WTC11 (cell line): ENCODE measurements around the gene GLIPR1. TPM values are rescaled to one million over a fixed set of nuclear protein-coding genes. Genes with fewer than 3 reads are reported as not detected.

Experiments
- ATAC-seq: fragments of 200-7000 bp; cut with Tn5 transposase; 2 replicates; pipeline ENCODE4 v1.10.0; 2021; ENCODE audit warnings: mild to moderate bottlenecking, moderate library complexity
- CTCF ChIA-PET: fragments of 300-600 bp; sonication (Branson Sonifier 250); formaldehyde crosslinking; loops from one replicate; lab custom pipeline; 2021; ENCODE audit warnings: antibody characterized with exemption; lab: Charles Lee
- POLR2A ChIA-PET: fragments of 350-600 bp; sonication (Branson Sonifier 250); formaldehyde crosslinking; loops from one replicate; lab custom pipeline; 2021; ENCODE audit warnings: antibody characterized with exemption; lab: Charles Lee
- DNase-seq: peaks from one replicate; pipeline ENCODE4 v3.0.0; 2021; ENCODE audit warnings: low spot score
- H3K27ac Mint-ChIP-seq: 2 replicates; pipeline ENCODE4 v1.8.0; 2021; ENCODE audit warnings: mixed read lengths
- H3K27me3 Mint-ChIP-seq: 2 replicates; pipeline ENCODE4 v1.8.0; 2021; ENCODE audit warnings: low read depth, mild to moderate bottlenecking, moderate library complexity, mixed read lengths
- H3K36me3 Mint-ChIP-seq: 2 replicates; pipeline ENCODE4 v1.8.0; 2021; ENCODE audit warnings: mixed read lengths
- H3K4me1 Mint-ChIP-seq: 2 replicates; pipeline ENCODE4 v1.8.0; 2022; ENCODE audit warnings: mixed read lengths
- H3K4me3 Mint-ChIP-seq: 2 replicates; pipeline ENCODE4 v1.8.0; 2021; ENCODE audit warnings: mild to moderate bottlenecking, moderate library complexity, mixed read lengths
- H3K9me3 Mint-ChIP-seq: 2 replicates; pipeline ENCODE4 v1.8.0; 2021; ENCODE audit warnings: mixed read lengths
- ATF3 ChIP-seq: sonication (generic); formaldehyde crosslinking; conservative IDR thresholded peaks from 2 replicates; pipeline ENCODE4 v1.8.1; 2022; ENCODE audit warnings: mild to moderate bottlenecking, missing genetic modification reagents
- CBFB ChIP-seq: sonication (generic); formaldehyde crosslinking; IDR thresholded peaks from 2 replicates; pipeline ENCODE4 v1.8.1; 2022; ENCODE audit warnings: mild to moderate bottlenecking, low read depth, missing genetic modification reagents
- E2F1 ChIP-seq: sonication (generic); formaldehyde crosslinking; IDR thresholded peaks from 2 replicates; pipeline ENCODE4 v1.8.0; 2022; ENCODE audit warnings: mild to moderate bottlenecking, missing genetic modification reagents
- ELF4 ChIP-seq: sonication (generic); formaldehyde crosslinking; IDR thresholded peaks from 2 replicates; pipeline ENCODE4 v1.8.1; 2022; ENCODE audit warnings: low read depth, mild to moderate bottlenecking, moderate library complexity, missing genetic modification reagents
- ESRRA ChIP-seq: sonication (generic); formaldehyde crosslinking; IDR thresholded peaks from 2 replicates; pipeline ENCODE4 v1.8.1; 2022; ENCODE audit warnings: mild to moderate bottlenecking, missing genetic modification reagents, borderline replicate concordance
- ETV6 ChIP-seq: sonication (generic); formaldehyde crosslinking; IDR thresholded peaks from 2 replicates; pipeline ENCODE4 v1.8.1; 2022; ENCODE audit warnings: mild to moderate bottlenecking, missing genetic modification reagents
- FOXK1 ChIP-seq: sonication (generic); formaldehyde crosslinking; IDR thresholded peaks from 2 replicates; pipeline ENCODE4 v1.8.0; 2022; ENCODE audit warnings: mild to moderate bottlenecking, moderate library complexity, missing genetic modification reagents
- FOXP1 ChIP-seq: sonication (generic); formaldehyde crosslinking; IDR thresholded peaks from 2 replicates; pipeline ENCODE4 v1.8.0; 2022; ENCODE audit warnings: missing genetic modification reagents, mild to moderate bottlenecking, moderate library complexity, borderline replicate concordance
- FOXP4 ChIP-seq: sonication (generic); formaldehyde crosslinking; IDR thresholded peaks from 2 replicates; pipeline ENCODE4 v1.8.0; 2022; ENCODE audit warnings: mild to moderate bottlenecking, missing genetic modification reagents
- GABPB1 ChIP-seq: sonication (generic); formaldehyde crosslinking; IDR thresholded peaks from 2 replicates; pipeline ENCODE4 v1.8.1; 2023; ENCODE audit warnings: mild to moderate bottlenecking, missing genetic modification reagents
- HMGA2 ChIP-seq: fragments of 250-450 bp; sonication (Bioruptor Pico); IDR thresholded peaks from 2 replicates; pipeline ENCODE4 v1.4.0; 2021; ENCODE audit warnings: mild to moderate bottlenecking, moderate library complexity
- HMGXB4 ChIP-seq: sonication (generic); formaldehyde crosslinking; IDR thresholded peaks from 2 replicates; pipeline ENCODE4 v1.8.1; 2023; ENCODE audit warnings: mild to moderate bottlenecking, moderate library complexity, missing genetic modification reagents
- IRF2 ChIP-seq: sonication (generic); formaldehyde crosslinking; IDR thresholded peaks from 2 replicates; pipeline ENCODE4 v1.8.0; 2022; ENCODE audit warnings: low read depth, missing genetic modification reagents, borderline replicate concordance
- KAT7 ChIP-seq: sonication (generic); formaldehyde crosslinking; IDR thresholded peaks from 2 replicates; pipeline ENCODE4 v1.8.1; 2023; ENCODE audit warnings: missing genetic modification reagents, mild to moderate bottlenecking, borderline replicate concordance
- NFE2L1 ChIP-seq: sonication (generic); formaldehyde crosslinking; IDR thresholded peaks from 2 replicates; pipeline ENCODE4 v1.8.1; 2023; ENCODE audit warnings: missing genetic modification reagents
- OVOL2 ChIP-seq: fragments of 250-450 bp; sonication (Bioruptor Pico); IDR thresholded peaks from 2 replicates; pipeline ENCODE4 v1.9.0; 2021; ENCODE audit warnings: mild to moderate bottlenecking, borderline replicate concordance
- PRRX2 ChIP-seq: fragments of 250-450 bp; sonication (Bioruptor Pico); IDR thresholded peaks from 2 replicates; pipeline ENCODE4 v1.8.0; 2021; ENCODE audit warnings: mild to moderate bottlenecking
- TCF7 ChIP-seq: sonication (generic); formaldehyde crosslinking; IDR thresholded peaks from 2 replicates; pipeline ENCODE4 v1.8.0; 2022; ENCODE audit warnings: mild to moderate bottlenecking, low read depth, missing genetic modification reagents, moderate library complexity
- ZNF121 ChIP-seq: sonication (generic); formaldehyde crosslinking; IDR thresholded peaks from 2 replicates; pipeline ENCODE4 v1.8.0; 2023; ENCODE audit warnings: missing genetic modification reagents
- ZNF512 ChIP-seq: sonication (generic); formaldehyde crosslinking; IDR thresholded peaks from 2 replicates; pipeline ENCODE4 v1.8.1; 2022; ENCODE audit warnings: missing genetic modification reagents, borderline replicate concordance
- total RNA-seq: library from RNA; stranded (reverse); gene quantifications from 3 replicates; pipeline ENCODE4 v1.2.3, GENCODE V29; 2021
- TF ChIP-seq, protein P1 (sequence below): sonication (generic); formaldehyde crosslinking; IDR thresholded peaks from 2 replicates; pipeline ENCODE4 v1.8.0; 2022; ENCODE audit warnings: mild to moderate bottlenecking, missing genetic modification reagents
- TF ChIP-seq, protein P2 (sequence below): sonication (generic); formaldehyde crosslinking; IDR thresholded peaks from 2 replicates; pipeline ENCODE4 v1.8.1; 2023; ENCODE audit warnings: mild to moderate bottlenecking, missing genetic modification reagents, moderate library complexity
- TF ChIP-seq, protein P3 (sequence below): fragments of 250-450 bp; sonication (Bioruptor Pico); IDR thresholded peaks from 2 replicates; pipeline ENCODE4 v1.9.0; 2021; ENCODE audit warnings: mild to moderate bottlenecking

GLIPR1 gene
- total RNA-seq, 1 experiment from 2014 or later = 0.28 TPM

DNA sequence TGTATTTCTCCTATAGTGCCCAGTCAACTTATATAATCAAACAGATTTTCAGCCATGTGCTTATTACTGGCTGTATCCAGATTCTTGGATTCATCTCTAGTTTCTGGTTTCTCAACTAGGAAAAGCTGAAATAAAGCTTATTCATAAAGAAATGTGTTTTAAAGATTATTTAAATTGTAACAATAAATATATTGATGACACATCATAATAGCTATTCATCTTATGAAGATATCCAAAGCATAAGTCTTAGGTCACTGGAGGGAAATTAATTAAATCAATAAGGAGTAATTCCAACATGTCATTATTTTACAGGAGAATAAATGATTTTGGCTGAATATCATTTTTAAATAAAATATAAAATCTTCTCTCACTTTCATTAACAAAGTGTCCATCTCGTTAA, 63.0 kb downstream of the GLIPR1 start:
- no peak for TF ChIP-seq ZNF512 (CRISPR knock-in tag)
- TF ChIP-seq, protein P1, sequence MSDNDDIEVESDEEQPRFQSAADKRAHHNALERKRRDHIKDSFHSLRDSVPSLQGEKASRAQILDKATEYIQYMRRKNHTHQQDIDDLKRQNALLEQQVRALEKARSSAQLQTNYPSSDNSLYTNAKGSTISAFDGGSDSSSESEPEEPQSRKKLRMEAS (CRISPR knock-in tag) = no peak
- TF ChIP-seq KAT7 = no peak
- TF ChIP-seq CBFB (CRISPR knock-in tag) = no peak
- no peak for TF ChIP-seq ELF4 (CRISPR knock-in tag)
- no peak for TF ChIP-seq ESRRA
- no peak for TF ChIP-seq PRRX2 (CRISPR knock-in tag)
- no peak for TF ChIP-seq ETV6
- TF ChIP-seq TCF7 = no peak
- TF ChIP-seq FOXP4 = no peak
- no peak for TF ChIP-seq NFE2L1
- TF ChIP-seq ZNF121 (CRISPR knock-in tag) = no peak
- no peak for TF ChIP-seq IRF2 (CRISPR knock-in tag)
- no peak for TF ChIP-seq FOXK1
- TF ChIP-seq GABPB1 = no peak
- no peak for TF ChIP-seq OVOL2 (CRISPR knock-in tag)
- TF ChIP-seq HMGA2 (CRISPR knock-in tag) = no peak
- TF ChIP-seq, protein P2, sequence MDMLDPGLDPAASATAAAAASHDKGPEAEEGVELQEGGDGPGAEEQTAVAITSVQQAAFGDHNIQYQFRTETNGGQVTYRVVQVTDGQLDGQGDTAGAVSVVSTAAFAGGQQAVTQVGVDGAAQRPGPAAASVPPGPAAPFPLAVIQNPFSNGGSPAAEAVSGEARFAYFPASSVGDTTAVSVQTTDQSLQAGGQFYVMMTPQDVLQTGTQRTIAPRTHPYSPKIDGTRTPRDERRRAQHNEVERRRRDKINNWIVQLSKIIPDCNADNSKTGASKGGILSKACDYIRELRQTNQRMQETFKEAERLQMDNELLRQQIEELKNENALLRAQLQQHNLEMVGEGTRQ (CRISPR knock-in tag) = no peak
- Mint-ChIP-seq H3K4me3 (no peak overlapping the region), H3K27ac (no peak overlapping the region), H3K9me3 (no peaks in the 10 kb centered on the region), H3K36me3 (no peaks in the 10 kb centered on the region), H3K27me3 (no peaks in the 10 kb centered on the region), H3K4me1 (peaks cover 17% of the 10 kb centered on the region)
- ATAC-seq (no peak), DNase-seq (no peak)
- POLR2A ChIA-PET = no interaction called here
- CTCF ChIA-PET = interaction anchor here (0.6 kb wide), 1 partner anchor 493 kb away, joined by 3 read pairs; no protein-coding TSS in a partner anchor

DNA sequence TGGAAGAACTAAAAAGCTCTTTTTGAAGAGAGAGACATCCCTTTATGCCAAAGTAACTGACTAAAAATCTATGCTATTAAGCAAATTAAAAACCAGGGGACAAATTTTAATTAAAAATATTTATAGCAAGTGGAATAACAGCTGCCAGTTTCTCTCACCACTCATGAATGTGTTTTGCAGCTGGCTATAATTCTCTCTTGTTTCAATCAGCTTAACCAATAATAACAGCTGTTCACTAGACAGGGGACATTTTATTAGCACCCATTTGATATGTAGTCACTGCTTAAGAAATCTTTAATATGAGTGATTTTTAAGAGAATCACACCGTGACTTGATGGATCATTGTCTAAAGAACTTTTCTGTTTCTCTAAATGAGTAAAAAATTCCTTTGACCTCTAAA, 65.1 kb downstream of the GLIPR1 start:
- no peak for DNase-seq
- Mint-ChIP-seq H3K27me3 (no peaks in the 10 kb centered on the region), H3K36me3 (no peaks in the 10 kb centered on the region), H3K4me1 (peaks cover 22% of the 10 kb centered on the region), H3K9me3 (no peaks in the 10 kb centered on the region), H3K27ac (no peak overlapping the region), H3K4me3 (no peak overlapping the region)
- no peak for TF ChIP-seq ETV6
- TF ChIP-seq E2F1 (CRISPR knock-in tag) = no peak
- TF ChIP-seq HMGXB4 (CRISPR knock-in tag) = no peak
- no peak for TF ChIP-seq ESRRA
- TF ChIP-seq, protein P3, sequence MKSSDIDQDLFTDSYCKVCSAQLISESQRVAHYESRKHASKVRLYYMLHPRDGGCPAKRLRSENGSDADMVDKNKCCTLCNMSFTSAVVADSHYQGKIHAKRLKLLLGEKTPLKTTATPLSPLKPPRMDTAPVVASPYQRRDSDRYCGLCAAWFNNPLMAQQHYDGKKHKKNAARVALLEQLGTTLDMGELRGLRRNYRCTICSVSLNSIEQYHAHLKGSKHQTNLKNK (CRISPR knock-in tag) = no peak
- TF ChIP-seq FOXP1 (CRISPR knock-in tag) = no peak
- no peak for TF ChIP-seq ATF3 (CRISPR knock-in tag)
- ATAC-seq = no peak
- POLR2A ChIA-PET = no interaction called here
- CTCF ChIA-PET = interaction anchor here (1.3 kb wide), 1 partner anchor 485 kb away, joined by 3 read pairs; no protein-coding TSS in a partner anchor
